HepG2 (cell line): ENCODE data around the gene HIGD1A. TPM values are rescaled to one million over a fixed set of nuclear protein-coding genes. Genes with fewer than 3 reads are reported as not detected.

Experiments
- CEBPG ChIP-seq: IDR thresholded peaks from 2 replicates; pipeline ENCODE4 v1.6.1; 2016
- HDAC2 ChIP-seq: sonication (generic); formaldehyde crosslinking; IDR thresholded peaks from 2 replicates; pipeline ENCODE4 v1.4.0; 2020; ENCODE audit warnings: missing genetic modification reagents
- HNF4G ChIP-seq, 2 experiments: sonication (generic) in 1 of 2; formaldehyde crosslinking in 1 of 2; IDR thresholded peaks; 2 replicates each; pipeline versions ENCODE4 v1.4.0 to v1.6.1; 2011 to 2020; ENCODE audit warnings: borderline replicate concordance in 2 of 2, low read depth in 2 of 2, mild to moderate bottlenecking in 2 of 2, low read length in 1 of 2, missing genetic modification reagents in 1 of 2, moderate library complexity in 1 of 2
- TEAD2 ChIP-seq: sonication (generic); formaldehyde crosslinking; IDR thresholded peaks from 2 replicates; pipeline ENCODE4 v1.9.0; 2021; ENCODE audit warnings: missing genetic modification reagents
- ZBTB7B ChIP-seq: sonication (generic); formaldehyde crosslinking; IDR thresholded peaks from 2 replicates; pipeline ENCODE4 v1.4.0; 2020; ENCODE audit warnings: missing genetic modification reagents
- ZNF331 ChIP-seq: sonication (generic); formaldehyde crosslinking; IDR thresholded peaks from 2 replicates; pipeline ENCODE4 v1.4.0; 2020; ENCODE audit warnings: missing genetic modification reagents
- ZNF501 ChIP-seq: sonication (generic); formaldehyde crosslinking; IDR thresholded peaks from 2 replicates; pipeline ENCODE4 v1.5.1; 2020; ENCODE audit warnings: mild to moderate bottlenecking, moderate library complexity, missing genetic modification reagents
- ZNF557 ChIP-seq: sonication (generic); formaldehyde crosslinking; IDR thresholded peaks from 2 replicates; pipeline ENCODE4 v1.4.0; 2020; ENCODE audit warnings: missing genetic modification reagents
- ZNF558 ChIP-seq: sonication (generic); formaldehyde crosslinking; IDR thresholded peaks from 2 replicates; pipeline ENCODE4 v1.9.0; 2022; ENCODE audit warnings: mild to moderate bottlenecking, missing genetic modification reagents, borderline replicate concordance
- ZNF674 ChIP-seq: sonication (generic); formaldehyde crosslinking; IDR thresholded peaks from 2 replicates; pipeline ENCODE4 v1.5.0; 2020; ENCODE audit warnings: low read depth, mild to moderate bottlenecking, missing genetic modification reagents
- polyA plus RNA-seq, 8 experiments: library from polyadenylated mRNA; depleted of rRNA in 3 of 8; stranded (reverse) in 7 of 8; unstranded in 1 of 8; fragments of >200 nt; fragmentation: Illumina TruSeq in 4 of 8; extraction: Trizol in 4 of 8; gene quantifications; 2 replicates each; pipeline versions ENCODE4 v1.2.1 to v1.2.3, GENCODE V29; 2011 to 2016; ENCODE audit warnings: low read depth in 4 of 8, missing spikeins in 1 of 8, mixed read lengths in 1 of 8; ENCODE audit not compliant: insufficient read depth in 1 of 8
- total RNA-seq, 5 experiments: library from RNA; depleted of rRNA; stranded (reverse); fragments of >200 nt; fragmentation: Illumina TruSeq; extraction: Trizol; gene quantifications; 2 replicates each; pipeline ENCODE4 v1.2.3, GENCODE V29; 2016; ENCODE audit warnings: low read depth in 1 of 5
- TF ChIP-seq, protein P1 (sequence below): sonication (generic); formaldehyde crosslinking; IDR thresholded peaks from 2 replicates; pipeline ENCODE4 v1.4.0; 2020; ENCODE audit warnings: missing genetic modification reagents
- TF ChIP-seq, protein P2 (sequence below): sonication (generic); formaldehyde crosslinking; IDR thresholded peaks from 2 replicates; pipeline ENCODE4 v1.9.0; 2021; ENCODE audit warnings: missing genetic modification reagents, borderline replicate concordance
- TF ChIP-seq, protein P3 (sequence below): sonication (generic); formaldehyde crosslinking; IDR thresholded peaks from 2 replicates; pipeline ENCODE4 v1.4.0; 2020; ENCODE audit warnings: missing genetic modification reagents, low read depth, mild to moderate bottlenecking, borderline replicate concordance
- TF ChIP-seq, protein P4 (sequence below), 2 experiments: sonication (generic) in 1 of 2; formaldehyde crosslinking in 1 of 2; IDR thresholded peaks; 2 replicates each; pipeline versions ENCODE4 v1.5.1 to v1.6.1; 2011 to 2020; ENCODE audit warnings: borderline replicate concordance in 1 of 2, low read depth in 1 of 2, low read length in 1 of 2, mild to moderate bottlenecking in 1 of 2, missing genetic modification reagents in 1 of 2, moderate library complexity in 1 of 2

HIGD1A gene
- total and polyA plus RNA-seq, 2 of the 13 experiments (the other 11 are each of a cell fraction or from before 2014, with no cell fraction given): 222 to 253 TPM

DNA sequence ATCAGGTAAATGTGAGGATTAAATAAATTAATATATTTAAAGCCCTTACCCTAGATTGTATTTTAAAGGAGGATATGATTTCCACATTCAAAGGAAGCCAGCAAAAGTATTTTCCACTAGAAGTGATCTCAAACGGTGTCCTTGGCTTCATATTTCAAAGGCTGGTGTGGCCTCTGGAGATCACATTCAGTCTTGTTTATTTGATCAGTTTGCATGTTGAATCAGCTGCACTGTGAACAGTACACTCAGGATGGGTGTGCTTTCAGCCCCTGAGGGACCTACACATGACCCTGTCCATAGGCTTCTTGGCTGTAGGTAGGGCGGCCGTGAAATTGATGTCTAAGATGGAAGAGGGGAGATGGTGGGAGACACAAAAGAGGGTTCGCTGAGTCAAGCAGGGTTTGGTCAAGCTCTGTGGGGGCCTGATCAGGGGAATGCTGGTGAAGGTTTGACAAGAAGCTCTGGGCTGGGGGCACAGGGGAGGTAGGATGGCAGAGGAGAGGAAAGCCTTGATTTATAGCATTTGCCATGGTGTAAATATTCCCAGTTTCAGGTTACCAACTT lies 49.5 kb upstream of the HIGD1A start (continued):
- TF ChIP-seq, protein P1, sequence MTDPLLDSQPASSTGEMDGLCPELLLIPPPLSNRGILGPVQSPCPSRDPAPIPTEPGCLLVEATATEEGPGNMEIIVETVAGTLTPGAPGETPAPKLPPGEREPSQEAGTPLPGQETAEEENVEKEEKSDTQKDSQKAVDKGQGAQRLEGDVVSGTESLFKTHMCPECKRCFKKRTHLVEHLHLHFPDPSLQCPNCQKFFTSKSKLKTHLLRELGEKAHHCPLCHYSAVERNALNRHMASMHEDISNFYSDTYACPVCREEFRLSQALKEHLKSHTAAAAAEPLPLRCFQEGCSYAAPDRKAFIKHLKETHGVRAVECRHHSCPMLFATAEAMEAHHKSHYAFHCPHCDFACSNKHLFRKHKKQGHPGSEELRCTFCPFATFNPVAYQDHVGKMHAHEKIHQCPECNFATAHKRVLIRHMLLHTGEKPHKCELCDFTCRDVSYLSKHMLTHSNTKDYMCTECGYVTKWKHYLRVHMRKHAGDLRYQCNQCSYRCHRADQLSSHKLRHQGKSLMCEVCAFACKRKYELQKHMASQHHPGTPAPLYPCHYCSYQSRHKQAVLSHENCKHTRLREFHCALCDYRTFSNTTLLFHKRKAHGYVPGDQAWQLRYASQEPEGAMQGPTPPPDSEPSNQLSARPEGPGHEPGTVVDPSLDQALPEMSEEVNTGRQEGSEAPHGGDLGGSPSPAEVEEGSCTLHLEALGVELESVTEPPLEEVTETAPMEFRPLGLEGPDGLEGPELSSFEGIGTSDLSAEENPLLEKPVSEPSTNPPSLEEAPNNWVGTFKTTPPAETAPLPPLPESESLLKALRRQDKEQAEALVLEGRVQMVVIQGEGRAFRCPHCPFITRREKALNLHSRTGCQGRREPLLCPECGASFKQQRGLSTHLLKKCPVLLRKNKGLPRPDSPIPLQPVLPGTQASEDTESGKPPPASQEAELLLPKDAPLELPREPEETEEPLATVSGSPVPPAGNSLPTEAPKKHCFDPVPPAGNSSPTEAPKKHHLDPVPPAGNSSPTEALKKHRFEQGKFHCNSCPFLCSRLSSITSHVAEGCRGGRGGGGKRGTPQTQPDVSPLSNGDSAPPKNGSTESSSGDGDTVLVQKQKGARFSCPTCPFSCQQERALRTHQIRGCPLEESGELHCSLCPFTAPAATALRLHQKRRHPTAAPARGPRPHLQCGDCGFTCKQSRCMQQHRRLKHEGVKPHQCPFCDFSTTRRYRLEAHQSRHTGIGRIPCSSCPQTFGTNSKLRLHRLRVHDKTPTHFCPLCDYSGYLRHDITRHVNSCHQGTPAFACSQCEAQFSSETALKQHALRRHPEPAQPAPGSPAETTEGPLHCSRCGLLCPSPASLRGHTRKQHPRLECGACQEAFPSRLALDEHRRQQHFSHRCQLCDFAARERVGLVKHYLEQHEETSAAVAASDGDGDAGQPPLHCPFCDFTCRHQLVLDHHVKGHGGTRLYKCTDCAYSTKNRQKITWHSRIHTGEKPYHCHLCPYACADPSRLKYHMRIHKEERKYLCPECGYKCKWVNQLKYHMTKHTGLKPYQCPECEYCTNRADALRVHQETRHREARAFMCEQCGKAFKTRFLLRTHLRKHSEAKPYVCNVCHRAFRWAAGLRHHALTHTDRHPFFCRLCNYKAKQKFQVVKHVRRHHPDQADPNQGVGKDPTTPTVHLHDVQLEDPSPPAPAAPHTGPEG (CRISPR knock-in tag): no peak
- TF ChIP-seq ZNF558 (CRISPR knock-in tag): no peak
- TF ChIP-seq, protein P2, sequence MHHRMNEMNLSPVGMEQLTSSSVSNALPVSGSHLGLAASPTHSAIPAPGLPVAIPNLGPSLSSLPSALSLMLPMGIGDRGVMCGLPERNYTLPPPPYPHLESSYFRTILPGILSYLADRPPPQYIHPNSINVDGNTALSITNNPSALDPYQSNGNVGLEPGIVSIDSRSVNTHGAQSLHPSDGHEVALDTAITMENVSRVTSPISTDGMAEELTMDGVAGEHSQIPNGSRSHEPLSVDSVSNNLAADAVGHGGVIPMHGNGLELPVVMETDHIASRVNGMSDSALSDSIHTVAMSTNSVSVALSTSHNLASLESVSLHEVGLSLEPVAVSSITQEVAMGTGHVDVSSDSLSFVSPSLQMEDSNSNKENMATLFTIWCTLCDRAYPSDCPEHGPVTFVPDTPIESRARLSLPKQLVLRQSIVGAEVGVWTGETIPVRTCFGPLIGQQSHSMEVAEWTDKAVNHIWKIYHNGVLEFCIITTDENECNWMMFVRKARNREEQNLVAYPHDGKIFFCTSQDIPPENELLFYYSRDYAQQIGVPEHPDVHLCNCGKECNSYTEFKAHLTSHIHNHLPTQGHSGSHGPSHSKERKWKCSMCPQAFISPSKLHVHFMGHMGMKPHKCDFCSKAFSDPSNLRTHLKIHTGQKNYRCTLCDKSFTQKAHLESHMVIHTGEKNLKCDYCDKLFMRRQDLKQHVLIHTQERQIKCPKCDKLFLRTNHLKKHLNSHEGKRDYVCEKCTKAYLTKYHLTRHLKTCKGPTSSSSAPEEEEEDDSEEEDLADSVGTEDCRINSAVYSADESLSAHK (CRISPR knock-in tag): no peak
- TF ChIP-seq ZBTB7B (CRISPR knock-in tag): peak; percentile 81
- peak; percentile 80 for TF ChIP-seq HNF4G (IDR thresholded peaks at IDR 0.05; ENCODE audit: borderline replicate concordance, low read depth, low read length)
- TF ChIP-seq HNF4G (CRISPR knock-in tag; IDR thresholded peaks at IDR 0.05; ENCODE audit: borderline replicate concordance, low read depth): peak; percentile 46; the same call in 1 of the 2 replicates
- TF ChIP-seq ZNF557 (CRISPR knock-in tag): peak; percentile 66; the same call in 1 of the 2 replicates
- TF ChIP-seq HDAC2 (CRISPR knock-in tag): peak; percentile 98
- peak; percentile 54; the same call in 1 of the 2 replicates for TF ChIP-seq ZNF331
- TF ChIP-seq TEAD2 (CRISPR knock-in tag): no peak
- no peak for TF ChIP-seq ZNF501 (CRISPR knock-in tag)
- peak; percentile 74 for TF ChIP-seq CEBPG
- TF ChIP-seq ZNF674: no peak
- TF ChIP-seq, protein P3, sequence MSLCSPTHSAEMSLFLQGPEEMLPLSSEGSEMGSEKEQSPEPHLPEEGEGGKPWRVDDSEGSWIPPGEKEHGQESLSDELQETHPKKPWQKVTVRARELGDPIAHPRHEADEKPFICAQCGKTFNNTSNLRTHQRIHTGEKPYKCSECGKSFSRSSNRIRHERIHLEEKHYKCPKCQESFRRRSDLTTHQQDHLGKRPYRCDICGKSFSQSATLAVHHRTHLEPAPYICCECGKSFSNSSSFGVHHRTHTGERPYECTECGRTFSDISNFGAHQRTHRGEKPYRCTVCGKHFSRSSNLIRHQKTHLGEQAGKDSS (CRISPR knock-in tag): no peak; the same call in 1 of the 2 replicates
- TF ChIP-seq, protein P4, sequence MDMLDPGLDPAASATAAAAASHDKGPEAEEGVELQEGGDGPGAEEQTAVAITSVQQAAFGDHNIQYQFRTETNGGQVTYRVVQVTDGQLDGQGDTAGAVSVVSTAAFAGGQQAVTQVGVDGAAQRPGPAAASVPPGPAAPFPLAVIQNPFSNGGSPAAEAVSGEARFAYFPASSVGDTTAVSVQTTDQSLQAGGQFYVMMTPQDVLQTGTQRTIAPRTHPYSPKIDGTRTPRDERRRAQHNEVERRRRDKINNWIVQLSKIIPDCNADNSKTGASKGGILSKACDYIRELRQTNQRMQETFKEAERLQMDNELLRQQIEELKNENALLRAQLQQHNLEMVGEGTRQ (IDR thresholded peaks at IDR 0.05; ENCODE audit: low read depth, low read length): no peak
- TF ChIP-seq, protein P4 (CRISPR knock-in tag; IDR thresholded peaks at IDR 0.05; ENCODE audit: borderline replicate concordance): no peak
